Rectal smooth muscle tissue (tissue), 1 donor: ENCODE results near the gene EREG.

ENCODE experiments used
- H3K27ac ChIP-seq: one replicate; pipeline ENCODE4 v1.7.0; 2013; ENCODE audit warnings: low read depth, low read length, inconsistent platforms
- H3K27me3 ChIP-seq: one replicate; pipeline ENCODE4 v1.7.0; 2013; ENCODE audit warnings: low read length; ENCODE audit not compliant: control insufficient read depth, insufficient read depth
- H3K36me3 ChIP-seq: one replicate; pipeline ENCODE4 v1.7.0; 2013; ENCODE audit warnings: low read length; ENCODE audit not compliant: control insufficient read depth, insufficient read depth
- H3K4me1 ChIP-seq: one replicate; pipeline ENCODE4 v1.7.0; 2013; ENCODE audit warnings: low read length; ENCODE audit not compliant: control insufficient read depth, insufficient read depth
- H3K4me3 ChIP-seq: one replicate; pipeline ENCODE4 v1.7.0; 2013; ENCODE audit warnings: low read length
- H3K9ac ChIP-seq: one replicate; pipeline ENCODE4 v1.7.0; 2013; ENCODE audit warnings: low read length

The EREG gene

GRCh38 chr4:74361671-74362070 lies 3.3 kb upstream of the EREG start:
- Histone ChIP-seq H3K27me3 (no peaks in the 10 kb centered on the region), H3K36me3 (no peaks in the 10 kb centered on the region), H3K4me3 (no peak overlapping the region), H3K4me1 (no peaks in the 10 kb centered on the region), H3K27ac (no peak overlapping the region), H3K9ac (no peak overlapping the region)

GRCh38 chr4:74362347-74362746 lies 2.6 kb upstream of the EREG start:
- Histone ChIP-seq H3K27me3 (no peaks in the 10 kb centered on the region), H3K9ac (no peak overlapping the region), H3K4me1 (no peaks in the 10 kb centered on the region), H3K36me3 (no peaks in the 10 kb centered on the region), H3K4me3 (no peak overlapping the region), H3K27ac (no peak overlapping the region)

- no peaks in the 10 kb centered on the region for H3K4me1 ChIP-seq
- no peak overlapping the region for H3K9ac ChIP-seq
- no peaks in the 10 kb centered on the region for H3K27me3 ChIP-seq
- no peaks in the 10 kb centered on the region for H3K36me3 ChIP-seq
- H3K27ac ChIP-seq: no peak overlapping the region
- H3K4me3 ChIP-seq: peak overlapping the region; percentile 51
Observed at GRCh38 chr4:74364256-74364651, 691 bp upstream of the EREG start.

GRCh38 chr4:74365761-74366160 lies 816 bp downstream of the EREG start:
- H3K27me3 ChIP-seq: no peaks in the 10 kb centered on the region
- no peaks in the 10 kb centered on the region for H3K36me3 ChIP-seq
- no peak overlapping the region for H3K27ac ChIP-seq
- no peak overlapping the region for H3K9ac ChIP-seq
- H3K4me3 ChIP-seq: peak overlapping the region; percentile 51
- no peaks in the 10 kb centered on the region for H3K4me1 ChIP-seq

GRCh38 chr4:74366367-74366911 lies 1.5 kb downstream of the EREG start:
- Histone ChIP-seq H3K4me3 (no peak overlapping the region), H3K27ac (no peak overlapping the region), H3K4me1 (no peaks in the 10 kb centered on the region), H3K27me3 (no peaks in the 10 kb centered on the region), H3K36me3 (no peaks in the 10 kb centered on the region), H3K9ac (no peak overlapping the region)

GRCh38 chr4:74367656-74368290 lies 2.8 kb downstream of the EREG start:
- no peaks in the 10 kb centered on the region for H3K4me1 ChIP-seq
- H3K4me3 ChIP-seq: no peak overlapping the region
- no peaks in the 10 kb centered on the region for H3K36me3 ChIP-seq
- H3K27ac ChIP-seq: no peak overlapping the region
- H3K9ac ChIP-seq: no peak overlapping the region
- no peaks in the 10 kb centered on the region for H3K27me3 ChIP-seq

- Histone ChIP-seq H3K9ac (no peak overlapping the region), H3K4me1 (no peaks in the 10 kb centered on the region), H3K27me3 (no peaks in the 10 kb centered on the region), H3K27ac (no peak overlapping the region), H3K4me3 (no peak overlapping the region), H3K36me3 (no peaks in the 10 kb centered on the region)
Observed at GRCh38 chr4:74368596-74368995, 3.7 kb downstream of the EREG start.

- Histone ChIP-seq H3K4me3 (no peak overlapping the region), H3K27me3 (no peaks in the 10 kb centered on the region), H3K36me3 (no peaks in the 10 kb centered on the region), H3K4me1 (no peaks in the 10 kb centered on the region), H3K9ac (no peak overlapping the region), H3K27ac (no peak overlapping the region)
Observed at GRCh38 chr4:74369855-74370254, 4.9 kb downstream of the EREG start.

- no peaks in the 10 kb centered on the region for H3K27me3 ChIP-seq
- no peak overlapping the region for H3K4me3 ChIP-seq
- H3K27ac ChIP-seq: no peak overlapping the region
- no peaks in the 10 kb centered on the region for H3K36me3 ChIP-seq
- H3K4me1 ChIP-seq: no peaks in the 10 kb centered on the region
- no peak overlapping the region for H3K9ac ChIP-seq
Observed at GRCh38 chr4:74370912-74371311, 6.0 kb downstream of the EREG start.

- Histone ChIP-seq H3K4me3 (no peak overlapping the region), H3K36me3 (no peaks in the 10 kb centered on the region), H3K27me3 (no peaks in the 10 kb centered on the region), H3K27ac (no peak overlapping the region), H3K4me1 (peaks cover 2% of the 10 kb centered on the region), H3K9ac (no peak overlapping the region)
Observed at GRCh38 chr4:74374128-74374527, 9.2 kb downstream of the EREG start.

- Histone ChIP-seq H3K4me1 (peaks cover 2% of the 10 kb centered on the region), H3K4me3 (no peak overlapping the region), H3K36me3 (no peaks in the 10 kb centered on the region), H3K27me3 (no peaks in the 10 kb centered on the region), H3K9ac (no peak overlapping the region), H3K27ac (no peak overlapping the region)
Observed at GRCh38 chr4:74374561-74375327, 9.8 kb downstream of the EREG start.

- Histone ChIP-seq H3K27ac (no peak overlapping the region), H3K27me3 (no peaks in the 10 kb centered on the region), H3K4me3 (no peak overlapping the region), H3K9ac (peak overlapping the region; percentile 10), H3K36me3 (no peaks in the 10 kb centered on the region), H3K4me1 (peaks cover 2% of the 10 kb centered on the region)
Observed at GRCh38 chr4:74375824-74376426, 11.0 kb downstream of the EREG start.
